Cardiac muscle cell (in vitro differentiated cells and primary cell): ENCODE data around the gene FAM3A. TPM values are rescaled to one million over a fixed set of nuclear protein-coding genes. Genes with fewer than 3 reads are reported as not detected.

Source experiments
- DNase-seq, 2 donors: peaks; one replicate each; pipeline versions ENCODE4 v3.0.0 to v3.0.0-alpha.2; 2010 to 2017; ENCODE audit warnings: low read depth in 1 of 2, low spot score in 1 of 2
- H3K27ac ChIP-seq: fragments of 200-600 bp; sonication (generic); 2 replicates; pipeline ENCODE4 v1.5.1; 2016
- H3K27me3 ChIP-seq: fragments of 200-600 bp; sonication (generic); 2 replicates; pipeline ENCODE4 v1.6.0; 2016; ENCODE audit warnings: control low read depth
- H3K36me3 ChIP-seq: fragments of 200-600 bp; sonication (generic); 2 replicates; pipeline ENCODE4 v1.5.1; 2016; ENCODE audit warnings: control low read depth
- H3K4me1 ChIP-seq: fragments of 200-600 bp; sonication (generic); 2 replicates; pipeline ENCODE4 v1.8.1; 2017; ENCODE audit warnings: low read depth, mild to moderate bottlenecking, mixed run types
- H3K4me3 ChIP-seq: fragments of 200-600 bp; sonication (generic); 2 replicates; pipeline ENCODE4 v1.5.1; 2016; ENCODE audit warnings: mild to moderate bottlenecking
- H3K9me3 ChIP-seq: fragments of 200-600 bp; sonication (generic); 2 replicates; pipeline ENCODE4 v1.5.1; 2017; ENCODE audit warnings: low read depth, mild to moderate bottlenecking, control low read depth
- CTCF ChIP-seq: IDR thresholded peaks from 2 replicates; pipeline ENCODE4 v1.5.1; 2012; ENCODE audit warnings: low read depth, mild to moderate bottlenecking, low read length
- polyA plus RNA-seq: library from polyadenylated mRNA; unstranded; fragments of >200 nt; fragmentation: Nextera tagmentation; extraction: Ambion mirVana; gene quantifications from 2 replicates; pipeline ENCODE4 v1.2.1, GENCODE V29; 2016
- total RNA-seq: library from RNA; depleted of rRNA; stranded (reverse); fragments of >200 nt; gene quantifications from 2 replicates; pipeline ENCODE4 v1.2.3, GENCODE V29; 2016

FAM3A gene
- total and polyA plus RNA-seq, 2 experiments from 2014 or later, result 112 to 140 TPM

- no peak for TF ChIP-seq CTCF
- Histone ChIP-seq H3K9me3 (no peaks in the 10 kb centered on the region), H3K36me3 (no peaks in the 10 kb centered on the region), H3K27ac (no peak overlapping the region), H3K4me3 (no peak overlapping the region), H3K4me1 (peaks cover 14% of the 10 kb centered on the region), H3K27me3 (no peaks in the 10 kb centered on the region)
- no peak for DNase-seq
Observed at GRCh38 chrX:154508384-154508745, 7.7 kb downstream of the FAM3A start.

- Histone ChIP-seq H3K9me3 (no peaks in the 10 kb centered on the region), H3K36me3 (no peaks in the 10 kb centered on the region), H3K4me3 (no peak overlapping the region), H3K4me1 (peaks cover 14% of the 10 kb centered on the region), H3K27me3 (no peaks in the 10 kb centered on the region), H3K27ac (no peak overlapping the region)
- no peak for DNase-seq
- no peak for TF ChIP-seq CTCF
Observed at GRCh38 chrX:154507673-154508383, 8.2 kb downstream of the FAM3A start.

- Histone ChIP-seq H3K27me3 (no peaks in the 10 kb centered on the region), H3K9me3 (no peaks in the 10 kb centered on the region), H3K27ac (no peak overlapping the region), H3K36me3 (no peaks in the 10 kb centered on the region), H3K4me3 (no peak overlapping the region), H3K4me1 (peaks cover 13% of the 10 kb centered on the region)
- no peak for DNase-seq
- TF ChIP-seq CTCF, result no peak
Observed at GRCh38 chrX:154506483-154507332, 9.3 kb downstream of the FAM3A start.

- Histone ChIP-seq H3K9me3 (no peaks in the 10 kb centered on the region), H3K4me3 (no peak overlapping the region), H3K4me1 (peaks cover 4% of the 10 kb centered on the region), H3K27ac (peak overlapping the region; percentile 23), H3K27me3 (no peaks in the 10 kb centered on the region), H3K36me3 (no peaks in the 10 kb centered on the region)
- peak in 1 of 2 donors; percentile 56 for DNase-seq
- TF ChIP-seq CTCF, result no peak
Observed at GRCh38 chrX:154505734-154506133, 10.3 kb downstream of the FAM3A start.

- Histone ChIP-seq H3K4me3 (no peak overlapping the region), H3K36me3 (no peaks in the 10 kb centered on the region), H3K9me3 (no peaks in the 10 kb centered on the region), H3K27me3 (no peaks in the 10 kb centered on the region), H3K27ac (no peak overlapping the region), H3K4me1 (no peaks in the 10 kb centered on the region)
- TF ChIP-seq CTCF, result no peak
- no peak for DNase-seq
Observed at GRCh38 chrX:154502989-154503388, 13.0 kb downstream of the FAM3A start.
